ENCODE results near the gene ABHD3. TPM values are rescaled to one million over a fixed set of nuclear protein-coding genes. Genes with fewer than 3 reads are reported as not detected.

Gene ABHD3
- total RNA-seq, 1 donor from 2014 or later: 4.3 TPM

DNA sequence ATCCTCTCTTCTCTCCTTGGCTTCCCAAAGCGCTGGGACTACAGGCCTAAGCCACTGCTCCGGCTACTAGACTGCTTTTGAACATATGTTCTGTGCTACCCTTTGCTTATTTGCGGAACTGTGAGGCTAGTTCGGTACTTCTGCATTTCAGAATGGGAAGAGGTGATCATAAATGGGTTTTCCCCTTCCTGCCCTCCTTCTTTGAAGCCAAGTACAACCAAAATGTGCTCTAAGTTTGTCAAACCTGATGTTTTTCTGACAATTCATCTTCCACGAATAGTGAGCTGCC, 102.3 kb downstream of the ABHD3 start:
- TF ChIP-seq, protein P1, sequence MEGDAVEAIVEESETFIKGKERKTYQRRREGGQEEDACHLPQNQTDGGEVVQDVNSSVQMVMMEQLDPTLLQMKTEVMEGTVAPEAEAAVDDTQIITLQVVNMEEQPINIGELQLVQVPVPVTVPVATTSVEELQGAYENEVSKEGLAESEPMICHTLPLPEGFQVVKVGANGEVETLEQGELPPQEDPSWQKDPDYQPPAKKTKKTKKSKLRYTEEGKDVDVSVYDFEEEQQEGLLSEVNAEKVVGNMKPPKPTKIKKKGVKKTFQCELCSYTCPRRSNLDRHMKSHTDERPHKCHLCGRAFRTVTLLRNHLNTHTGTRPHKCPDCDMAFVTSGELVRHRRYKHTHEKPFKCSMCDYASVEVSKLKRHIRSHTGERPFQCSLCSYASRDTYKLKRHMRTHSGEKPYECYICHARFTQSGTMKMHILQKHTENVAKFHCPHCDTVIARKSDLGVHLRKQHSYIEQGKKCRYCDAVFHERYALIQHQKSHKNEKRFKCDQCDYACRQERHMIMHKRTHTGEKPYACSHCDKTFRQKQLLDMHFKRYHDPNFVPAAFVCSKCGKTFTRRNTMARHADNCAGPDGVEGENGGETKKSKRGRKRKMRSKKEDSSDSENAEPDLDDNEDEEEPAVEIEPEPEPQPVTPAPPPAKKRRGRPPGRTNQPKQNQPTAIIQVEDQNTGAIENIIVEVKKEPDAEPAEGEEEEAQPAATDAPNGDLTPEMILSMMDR (IDR thresholded peaks at IDR 0.05): no peak
- Mint-ChIP-seq H3K36me3 (ENCODE audit: low read depth) (no peaks in the 10 kb centered on the region), H3K4me3 (ENCODE audit: unreplicated experiment) (peak overlapping the region; percentile 35), H3K9me3 (ENCODE audit: low read depth) (no peaks in the 10 kb centered on the region), H3K27me3 (ENCODE audit: low read depth) (no peaks in the 10 kb centered on the region), H3K27ac (ENCODE audit: unreplicated experiment) (no peak overlapping the region), H3K4me1 (ENCODE audit: low read depth) (peaks cover 26% of the 10 kb centered on the region)
- DNase-seq (ENCODE audit: low spot score): no peak

Small RNAs within 50 kb of the gene (microRNA-seq; reads per million reads assigned to microRNA genes)
- gene MIR320C1 (ENCODE audit: borderline number of aligned reads): not detected

Other genes starting within 250 kb of the ABHD3 start
- 11.6 to 15.2 TPM (median 12.0 TPM) in 3 replicates for gene ESCO1, start 104.1 kb downstream of the ABHD3 start, total RNA-seq
- 27.5 to 53.6 TPM (median 33.7 TPM) in 3 replicates for gene SNRPD1, start 92.5 kb downstream of the ABHD3 start, total RNA-seq
- 68.0 to 75.4 TPM (median 70.2 TPM) in 3 replicates for gene MIB1, start 36.0 kb upstream of the ABHD3 start, total RNA-seq